Mesenchymal stem cell (in vitro differentiated cells and primary cell): ENCODE measurements around the gene ACSS1.
A peak's percentile ranks its signal among the peaks of the same experiment; 100 is the strongest.

Experiments used
- DNase-seq: peaks from one replicate; pipeline ENCODE4 v3.0.0-alpha.2; 2013
- H2AFZ ChIP-seq: one replicate; pipeline ENCODE4 v1.6.1; 2013; ENCODE audit warnings: low read depth, mild to moderate bottlenecking, control low read depth, inconsistent platforms, low read length, moderate library complexity
- H2AK5ac ChIP-seq: 2 replicates; pipeline ENCODE4 v1.6.1; 2013; ENCODE audit warnings: low read length, moderate library complexity, mild to moderate bottlenecking, inconsistent platforms; ENCODE audit not compliant: severe bottlenecking
- H2BK120ac ChIP-seq: one replicate; pipeline ENCODE4 v1.6.1; 2013; ENCODE audit warnings: low read depth, mild to moderate bottlenecking, inconsistent platforms, low read length, moderate library complexity
- H2BK12ac ChIP-seq, 2 experiments: one replicate each; pipeline ENCODE4 v1.6.1; 2013; ENCODE audit warnings: inconsistent platforms in 2 of 2, low read length in 2 of 2, mild to moderate bottlenecking in 2 of 2, moderate library complexity in 2 of 2, control low read depth in 1 of 2
- H2BK15ac ChIP-seq: one replicate; pipeline ENCODE4 v1.6.1; 2013; ENCODE audit warnings: mild to moderate bottlenecking, low read depth, inconsistent platforms; ENCODE audit not compliant: poor library complexity, severe bottlenecking
- H2BK5ac ChIP-seq: 2 replicates; pipeline ENCODE4 v1.6.1; 2013; ENCODE audit warnings: low read depth, mild to moderate bottlenecking, low read length, control low read depth, inconsistent platforms; ENCODE audit not compliant: poor library complexity, severe bottlenecking
- H3K14ac ChIP-seq, 2 experiments: one replicate each; pipeline ENCODE4 v1.6.1; 2013; ENCODE audit warnings: inconsistent platforms in 2 of 2, low read length in 2 of 2, control low read depth in 1 of 2, mild to moderate bottlenecking in 1 of 2, moderate library complexity in 1 of 2
- H3K18ac ChIP-seq, 2 experiments: one replicate each; pipeline ENCODE4 v1.6.1; 2013; ENCODE audit warnings: inconsistent platforms in 2 of 2, low read length in 2 of 2, control low read depth in 1 of 2, low read depth in 1 of 2, mild to moderate bottlenecking in 1 of 2
- H3K23ac ChIP-seq, 2 experiments: one replicate each; pipeline ENCODE4 v1.6.1; 2013; ENCODE audit warnings: inconsistent platforms in 2 of 2, low read length in 2 of 2, mild to moderate bottlenecking in 2 of 2, moderate library complexity in 2 of 2, control low read depth in 1 of 2
- H3K27ac ChIP-seq: 2 replicates; pipeline ENCODE4 v1.5.1; 2013; ENCODE audit warnings: mild to moderate bottlenecking, moderate library complexity, low read length, control low read depth, inconsistent platforms; ENCODE audit not compliant: poor library complexity, severe bottlenecking
- H3K27me3 ChIP-seq, 2 experiments: 2 replicates each; pipeline versions ENCODE4 v1.6.1 to v1.7.0; 2013; ENCODE audit warnings: low read length in 2 of 2, mild to moderate bottlenecking in 2 of 2, moderate library complexity in 2 of 2, control low read depth in 1 of 2, inconsistent platforms in 1 of 2; ENCODE audit not compliant: control insufficient read depth in 1 of 2, insufficient read depth in 1 of 2
- H3K36me3 ChIP-seq, 2 experiments: 2 replicates each; pipeline versions ENCODE4 v1.6.1 to v1.7.0; 2013; ENCODE audit warnings: low read length in 2 of 2, control low read depth in 1 of 2, inconsistent platforms in 1 of 2, low read depth in 1 of 2, mild to moderate bottlenecking in 1 of 2; ENCODE audit not compliant: insufficient read depth in 2 of 2, control insufficient read depth in 1 of 2
- H3K4ac ChIP-seq, 2 experiments: one replicate each; pipeline ENCODE4 v1.6.1; 2013; ENCODE audit warnings: inconsistent platforms in 2 of 2, low read length in 2 of 2, mild to moderate bottlenecking in 2 of 2, moderate library complexity in 2 of 2, control low read depth in 1 of 2, low read depth in 1 of 2
- H3K4me1 ChIP-seq: 2 replicates; pipeline ENCODE4 v1.6.1; 2013; ENCODE audit warnings: low read depth, low read length, control low read depth; ENCODE audit not compliant: control insufficient read depth, insufficient read depth
- H3K4me2 ChIP-seq: 2 replicates; pipeline ENCODE4 v1.6.1; 2013; ENCODE audit warnings: low read length, mild to moderate bottlenecking, inconsistent platforms; ENCODE audit not compliant: poor library complexity, severe bottlenecking
- H3K4me3 ChIP-seq, 2 experiments: 2 replicates each; pipeline versions ENCODE4 v1.5.1 to v1.7.0; 2013; ENCODE audit warnings: low read length in 2 of 2, mild to moderate bottlenecking in 2 of 2, control low read depth in 1 of 2, low read depth in 1 of 2; ENCODE audit not compliant: insufficient read depth in 1 of 2
- H3K79me1 ChIP-seq: replicated peaks from 2 replicates; pipeline ENCODE4 v1.6.1; 2013; ENCODE audit warnings: mild to moderate bottlenecking, control low read depth, low read length, inconsistent platforms; ENCODE audit not compliant: poor library complexity, severe bottlenecking
- H3K9ac ChIP-seq: 2 replicates; pipeline ENCODE4 v1.7.0; 2013; ENCODE audit warnings: mild to moderate bottlenecking, low read length, moderate library complexity
- H3K9me3 ChIP-seq: 2 replicates; pipeline ENCODE4 v1.7.0; 2013; ENCODE audit warnings: mild to moderate bottlenecking, low read length; ENCODE audit not compliant: control insufficient read depth
- H4K8ac ChIP-seq: one replicate; pipeline ENCODE4 v1.6.1; 2013; ENCODE audit warnings: inconsistent platforms, mild to moderate bottlenecking, low read length, moderate library complexity
- H4K91ac ChIP-seq: one replicate; pipeline ENCODE4 v1.6.1; 2013; ENCODE audit warnings: mild to moderate bottlenecking, low read length, inconsistent platforms
- WGBS: methylation state at CpG from one replicate; pipeline ENCODE4 v1.1.7; 2013; ENCODE audit warnings: mixed read lengths; 5-methylcytosine and 5-hydroxymethylcytosine counted together

The ACSS1 gene

DNA sequence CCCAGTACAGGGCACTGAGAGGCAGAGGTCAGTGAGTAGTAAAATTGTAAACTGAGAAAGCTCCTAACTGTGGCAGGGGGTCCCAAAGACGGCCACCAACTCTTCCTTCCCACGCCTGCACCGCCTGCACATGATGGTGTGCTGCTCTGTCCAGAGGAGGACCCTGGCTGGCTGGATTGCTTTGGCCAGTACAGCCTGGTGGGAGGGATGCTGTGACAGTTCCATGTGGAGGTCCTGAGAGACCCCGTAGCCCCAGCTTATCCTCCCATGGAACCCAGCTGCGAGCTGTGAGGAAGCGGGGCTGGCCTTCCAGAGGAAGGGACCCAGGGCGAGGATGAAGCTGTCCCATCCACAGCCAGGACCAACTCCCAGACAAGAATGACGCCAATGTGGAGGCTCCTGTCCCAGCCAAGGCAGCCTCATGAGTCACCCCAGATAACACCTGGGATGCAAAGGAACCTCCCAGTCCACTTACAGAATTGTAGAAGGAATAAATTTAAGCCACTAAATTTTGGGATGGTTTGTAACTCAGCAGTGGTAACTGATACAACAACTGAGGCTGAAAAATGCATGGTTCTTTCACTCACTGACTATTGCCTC lies 2.0 kb upstream of the ACSS1 start:
- WGBS: 75% methylated on average over 8 of the region's 8 CpGs
- Histone ChIP-seq H4K91ac (no peak overlapping the region), H3K9ac (no peak overlapping the region), H2AK5ac (no peak overlapping the region), H3K4me2 (no peak overlapping the region), H2BK120ac (no peak overlapping the region), H3K23ac (no peak overlapping the region), H3K79me1 (no peaks in the 10 kb centered on the region), H3K4ac (no peak overlapping the region), H3K4me1 (peaks cover 40% of the 10 kb centered on the region), H3K36me3 (no peaks in the 10 kb centered on the region), H2BK5ac (no peak overlapping the region), H3K9me3 (no peaks in the 10 kb centered on the region), H3K14ac (no peak overlapping the region), H3K27me3 (peaks cover 38 to 68% of the 10 kb centered on the region in 2 experiments), H3K27ac (no peak overlapping the region), H4K8ac (no peak overlapping the region), H3K4me3 (no peak overlapping the region), H2BK12ac (no peak overlapping the region), H2AFZ (no peak overlapping the region), H2BK15ac (no peak overlapping the region), H3K18ac (no peak overlapping the region)
- DNase-seq: no peak

DNA sequence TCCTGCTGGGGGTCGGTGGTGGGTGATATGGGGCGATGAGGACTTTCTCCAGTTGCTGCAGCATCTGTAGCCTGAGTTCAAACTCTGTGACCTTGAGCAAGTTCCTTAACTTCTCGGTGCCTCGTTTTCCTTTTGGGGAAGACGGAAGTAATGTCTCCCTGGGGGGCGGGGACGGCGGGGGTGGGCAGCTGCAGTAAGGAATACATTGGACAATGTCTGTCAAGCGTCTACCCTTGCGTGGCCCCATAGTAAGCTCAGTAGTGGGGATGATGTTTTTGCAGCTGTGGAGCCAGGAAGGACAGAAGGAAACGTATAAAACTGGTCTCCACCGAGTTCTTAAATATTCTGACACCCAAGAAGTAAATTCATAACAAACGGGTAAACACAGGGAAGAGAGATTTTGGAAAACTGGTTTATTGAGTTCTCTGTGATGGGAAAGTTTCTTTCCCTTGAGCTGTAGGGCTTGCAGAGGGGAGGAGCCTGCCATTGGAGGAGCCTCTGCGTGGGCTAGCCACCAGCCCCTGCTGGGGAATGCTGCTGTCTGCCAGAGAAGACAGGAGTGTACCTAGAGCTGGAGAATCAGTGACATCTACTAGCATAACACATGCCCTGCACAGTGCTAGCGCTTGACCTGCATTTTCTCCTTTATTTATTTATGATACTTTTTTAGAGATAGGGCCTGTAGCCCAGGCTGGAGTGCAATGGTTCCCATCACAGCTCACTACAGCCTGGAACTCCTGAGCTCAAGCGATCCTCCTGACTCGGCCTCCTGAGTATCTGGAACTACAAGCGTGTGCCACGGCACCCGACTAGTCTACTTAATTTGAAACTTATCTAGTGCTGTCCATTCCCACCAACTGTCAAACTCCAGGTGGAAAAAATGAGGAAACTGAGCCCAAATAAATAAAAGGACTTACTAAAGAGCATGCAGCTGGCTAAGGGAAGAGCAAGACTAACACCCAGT lies 1.2 kb upstream of the ACSS1 start:
- Histone ChIP-seq H3K23ac (no peak overlapping the region), H2BK120ac (no peak overlapping the region), H2AK5ac (no peak overlapping the region), H4K8ac (no peak overlapping the region), H3K4me3 (peak overlapping the region; percentile 62 to 81), H3K4me2 (peak overlapping the region; percentile 94), H2AFZ (no peak overlapping the region), H3K4ac (no peak overlapping the region), H3K14ac (no peak overlapping the region), H3K9ac (peak overlapping the region; percentile 71), H3K4me1 (peaks cover 43% of the 10 kb centered on the region), H3K27me3 (peaks cover 29 to 59% of the 10 kb centered on the region in 2 experiments), H3K79me1 (no peaks in the 10 kb centered on the region), H3K27ac (no peak overlapping the region), H2BK5ac (no peak overlapping the region), H2BK15ac (no peak overlapping the region), H3K36me3 (no peaks in the 10 kb centered on the region), H4K91ac (no peak overlapping the region), H3K18ac (no peak overlapping the region), H3K9me3 (no peaks in the 10 kb centered on the region), H2BK12ac (no peak overlapping the region)
- DNase-seq: peak; percentile 6
- 46% methylated on average over 18 of the region's 20 CpGs for WGBS

DNA sequence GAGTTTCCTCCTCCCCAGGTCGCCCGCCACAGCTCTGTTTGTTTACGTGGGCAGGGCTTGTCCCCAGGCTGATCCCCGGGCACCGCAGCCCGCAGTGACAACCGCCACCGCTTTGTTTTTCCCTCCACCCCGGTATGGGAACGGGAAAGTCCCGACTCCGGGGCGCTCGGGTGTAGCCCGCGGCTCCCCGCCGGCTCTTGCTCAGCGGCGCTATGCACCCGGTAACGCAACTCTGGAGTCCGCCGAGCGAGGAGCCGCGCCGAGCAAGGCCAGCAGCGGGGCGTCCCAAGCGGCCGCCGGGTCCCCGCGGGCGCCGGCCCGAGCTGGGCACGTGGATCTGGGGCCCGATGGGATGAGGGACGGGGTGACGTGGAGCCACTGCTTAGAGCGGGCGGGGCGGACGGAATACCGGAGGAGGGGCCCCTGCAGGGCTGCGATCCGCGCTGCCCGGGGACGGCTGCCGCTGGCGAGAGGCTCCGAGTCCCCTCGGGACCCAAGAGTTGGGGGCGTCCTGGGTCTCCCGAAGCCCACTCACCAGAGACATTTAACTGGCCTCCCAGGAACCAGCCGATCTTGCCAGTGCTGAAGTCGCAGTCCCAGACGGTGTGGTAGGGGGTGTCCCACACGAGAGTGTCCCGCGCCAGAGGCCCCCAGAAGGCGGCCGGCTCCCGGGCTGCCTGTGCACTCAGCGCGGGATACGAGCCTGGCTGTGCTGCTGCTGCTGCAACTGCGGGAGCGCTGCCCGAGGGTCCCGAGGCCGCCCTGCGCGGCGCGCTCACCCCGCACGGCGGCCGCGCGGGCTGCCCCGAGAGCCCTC lies 497 bp downstream of the ACSS1 start:
- Histone ChIP-seq H2BK5ac (no peak overlapping the region), H3K14ac (no peak overlapping the region), H3K27me3 (peaks cover 13 to 42% of the 10 kb centered on the region in 2 experiments), H3K36me3 (no peaks in the 10 kb centered on the region), H3K4ac (no peak overlapping the region), H2AFZ (peak overlapping the region; percentile 64), H2AK5ac (no peak overlapping the region), H3K4me1 (peaks cover 49% of the 10 kb centered on the region), H3K9ac (peak overlapping the region; percentile 71), H2BK15ac (peak overlapping the region; percentile 48), H4K91ac (no peak overlapping the region), H3K18ac (peak overlapping the region in 1 of 2 experiments; percentile 21), H3K27ac (no peak overlapping the region), H3K4me2 (peak overlapping the region; percentile 94), H2BK120ac (no peak overlapping the region), H3K4me3 (peak overlapping the region; percentile 62 to 81), H3K9me3 (no peaks in the 10 kb centered on the region), H2BK12ac (no peak overlapping the region), H3K23ac (peak overlapping the region in 1 of 2 experiments; percentile 65), H4K8ac (no peak overlapping the region), H3K79me1 (peaks cover 3% of the 10 kb centered on the region)
- WGBS: under 1% methylated on average over 73 of the region's 86 CpGs
- peak; percentile 47 for DNase-seq
